NT2/D1 (cell line): Measurements from ENCODE around the gene HSD17B12.

Experiments used
- SUZ12 ChIP-seq: IDR thresholded peaks from 2 replicates; pipeline ENCODE4 v1.6.1; 2011; ENCODE audit not compliant: insufficient read length, insufficient read depth; ENCODE audit errors: extremely low read depth
- YY1 ChIP-seq: IDR thresholded peaks from 2 replicates; pipeline ENCODE4 v1.6.1; 2011; ENCODE audit not compliant: insufficient read length, insufficient read depth
- ZNF274 ChIP-seq: IDR thresholded peaks from 2 replicates; pipeline ENCODE4 v1.6.1; 2011; ENCODE audit warnings: mild to moderate bottlenecking, low read depth, low read length

DNA sequence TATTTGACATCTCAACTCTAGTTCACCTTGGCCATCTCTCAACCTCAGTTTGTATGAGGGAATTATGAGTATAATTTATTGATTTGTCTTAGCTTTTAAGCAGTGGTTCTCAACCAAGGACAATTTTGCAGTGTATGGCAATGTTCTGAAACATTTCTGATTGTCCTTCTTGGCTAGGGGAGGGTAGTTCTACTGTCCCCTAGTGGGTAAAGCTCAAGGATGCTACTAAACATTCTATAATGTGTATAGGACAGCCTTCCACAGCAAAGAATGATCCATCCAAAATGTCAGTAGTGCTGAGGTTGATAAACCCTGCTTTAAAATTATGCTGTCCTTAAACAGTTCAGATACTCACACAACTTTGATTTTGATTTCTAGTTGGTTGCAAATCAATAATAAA, 122.0 kb downstream of the HSD17B12 start:
- TF ChIP-seq YY1 (no peak), SUZ12 (no peak), ZNF274 (no peak)
